SU-DHL-6 (cell line): ENCODE measurements around the gene CDK10.

Experiments
- H2AFZ ChIP-seq: fragments of 200-600 bp; sonication (generic); 2 replicates; pipeline ENCODE4 v1.6.1; 2014; ENCODE audit warnings: low read depth, mild to moderate bottlenecking, moderate library complexity, mixed read lengths, antibody characterized with exemption, low read length; ENCODE audit not compliant: severe bottlenecking
- H3F3A ChIP-seq: fragments of 200-600 bp; shearing (Covaris generic); 2 replicates; pipeline ENCODE4 v1.6.0; 2016; ENCODE audit warnings: antibody characterized with exemption, mild to moderate bottlenecking; ENCODE audit not compliant: insufficient read depth
- H3K27ac ChIP-seq: fragments of 200-600 bp; sonication (generic); 2 replicates; pipeline ENCODE4 v1.5.1; 2016; ENCODE audit warnings: low read depth, mild to moderate bottlenecking, low read length, moderate library complexity, mixed read lengths
- H3K27me3 ChIP-seq: fragments of 200-600 bp; sonication (generic), shearing (Covaris generic); 2 replicates; pipeline ENCODE4 v1.6.0; 2014; ENCODE audit warnings: mild to moderate bottlenecking, low read length
- H3K36me3 ChIP-seq: fragments of 200-600 bp; sonication (generic); 2 replicates; pipeline ENCODE4 v1.6.1; 2014; ENCODE audit warnings: mild to moderate bottlenecking, low read length, mixed read lengths
- H3K4me2 ChIP-seq: fragments of 300-600, 200-600 bp; shearing (Covaris generic), sonication (generic); 2 replicates; pipeline ENCODE4 v1.6.0; 2014; ENCODE audit warnings: low read length, low read depth, mild to moderate bottlenecking; ENCODE audit not compliant: poor library complexity, severe bottlenecking
- H3K4me3 ChIP-seq: fragments of 200-600 bp; sonication (generic); 2 replicates; pipeline ENCODE4 v1.5.1; 2014; ENCODE audit warnings: antibody characterized with exemption, low read length, mild to moderate bottlenecking, mixed read lengths; ENCODE audit not compliant: insufficient read depth, poor library complexity, severe bottlenecking
- H3K79me2 ChIP-seq: fragments of 200-600 bp; sonication (generic); 2 replicates; pipeline ENCODE4 v1.6.1; 2014; ENCODE audit warnings: mild to moderate bottlenecking, low read length, moderate library complexity; ENCODE audit not compliant: insufficient read depth
- H3K9ac ChIP-seq: fragments of 200-600 bp; sonication (generic); 2 replicates; pipeline ENCODE4 v1.7.0; 2014; ENCODE audit warnings: mild to moderate bottlenecking, low read length
- H3K9me2 ChIP-seq: fragments of 200-600 bp; sonication (generic); replicated peaks from 2 replicates; pipeline ENCODE4 v1.6.1; 2014; ENCODE audit warnings: low read length; ENCODE audit not compliant: insufficient read depth
- H3K9me3 ChIP-seq: fragments of 200-600 bp; sonication (generic); 2 replicates; pipeline ENCODE4 v1.6.1; 2014; ENCODE audit warnings: low read length, mixed read lengths; ENCODE audit not compliant: insufficient read depth
- H4K20me1 ChIP-seq: fragments of 200-600 bp; sonication (generic); 2 replicates; pipeline ENCODE4 v1.6.1; 2014; ENCODE audit warnings: low read depth, mild to moderate bottlenecking, antibody characterized with exemption, low read length, moderate library complexity, mixed read lengths
- CTCF ChIP-seq: fragments of 200-600 bp; sonication (generic); IDR thresholded peaks from one replicate; pipeline ENCODE4 v1.5.1; 2017; ENCODE audit warnings: antibody characterized with exemption, mild to moderate bottlenecking, low read length, moderate library complexity; ENCODE audit not compliant: insufficient read depth, poor library complexity, severe bottlenecking
- EZH2phosphoT487 ChIP-seq: fragments of 200-600 bp; sonication (generic), shearing (Covaris generic); conservative IDR thresholded peaks from 2 replicates; pipeline ENCODE4 v1.6.1; 2018; ENCODE audit warnings: mild to moderate bottlenecking, antibody characterized with exemption, low read length, moderate library complexity, mixed read lengths

Gene CDK10

GRCh38 chr16:89655062-89655643 lies 31.3 kb upstream of the CDK10 start:
- Histone ChIP-seq H3K36me3 (no peaks in the 10 kb centered on the region), H3K79me2 (peaks cover 67% of the 10 kb centered on the region)

GRCh38 chr16:89656435-89657121 lies 29.9 kb upstream of the CDK10 start:
- Histone ChIP-seq H3K9me2 (no peaks in the 10 kb centered on the region), H3K4me2 (peak overlapping the region; percentile 90), H3K9me3 (no peaks in the 10 kb centered on the region), H4K20me1 (no peaks in the 10 kb centered on the region; the same call in 1 of the 2 replicates), H3F3A (no peaks in the 10 kb centered on the region), H3K27ac (no peak overlapping the region), H3K79me2 (peaks cover 67% of the 10 kb centered on the region), H3K27me3 (no peaks in the 10 kb centered on the region), H2AFZ (no peak overlapping the region), H3K36me3 (peaks cover 1% of the 10 kb centered on the region; the same call in 1 of the 2 replicates), H3K4me3 (peak overlapping the region; percentile 98), H3K9ac (peak overlapping the region; percentile 96)
- TF ChIP-seq EZH2phosphoT487 (no peak), CTCF (no peak)

More at GRCh38 chr16:89655062-89655643, 31.3 kb upstream of the CDK10 start:
- H3K9me3 ChIP-seq: no peaks in the 10 kb centered on the region
- H3K27me3 ChIP-seq: no peaks in the 10 kb centered on the region
- TF ChIP-seq CTCF: no peak
- no peak for TF ChIP-seq EZH2phosphoT487
- no peak overlapping the region for H3K4me3 ChIP-seq
- H3K27ac ChIP-seq: no peak overlapping the region
- H4K20me1 ChIP-seq: no peaks in the 10 kb centered on the region; the same call in 1 of the 2 replicates
- H3K9me2 ChIP-seq: no peaks in the 10 kb centered on the region
- H3K4me2 ChIP-seq: no peak overlapping the region
- H2AFZ ChIP-seq: no peak overlapping the region
- H3K9ac ChIP-seq: no peak overlapping the region
- no peaks in the 10 kb centered on the region for H3F3A ChIP-seq

GRCh38 chr16:89657442-89658220 lies 28.9 kb upstream of the CDK10 start, which contains the start of the genes CHMP1A and SPATA33:
CHMP1A (minus strand) TSS chr16:89657708; CDS start chr16:89657588, 120 bp downstream.
SPATA33 (plus strand) TSS chr16:89657836; CDS start chr16:89657912, 76 bp downstream.
- H3K27ac ChIP-seq: peak within 1 kb of the TSS; percentile 68
- peak within 1 kb of the TSS; percentile 96 for H3K9ac ChIP-seq
- no peaks in the 10 kb centered on the region for H3K9me3 ChIP-seq
- peaks cover 61% of the 10 kb centered on the region for H3K79me2 ChIP-seq
- H2AFZ ChIP-seq: peak within 1 kb of the TSS; percentile 96
- H3K4me2 ChIP-seq: peak within 1 kb of the TSS; percentile 90
- H3K27me3 ChIP-seq: no peaks in the 10 kb centered on the region
- H4K20me1 ChIP-seq: no peaks in the 10 kb centered on the region; the same call in 1 of the 2 replicates
- H3K36me3 ChIP-seq: peaks cover 3% of the 10 kb centered on the region; the same call in 1 of the 2 replicates
- H3K4me3 ChIP-seq: peak within 1 kb of the TSS; percentile 98
- H3F3A ChIP-seq: no peaks in the 10 kb centered on the region
- no peak for TF ChIP-seq CTCF
- TF ChIP-seq EZH2phosphoT487: no peak
- no peaks in the 10 kb centered on the region for H3K9me2 ChIP-seq
